ACC112 (cell line): ENCODE measurements around the gene DRC7.

Experiments
- H2AFZ ChIP-seq: fragments of 200-600 bp; sonication (generic); one replicate; pipeline ENCODE4 v1.6.0; 2017; ENCODE audit warnings: antibody characterized with exemption, low read length; ENCODE audit not compliant: unreplicated experiment
- H3K27ac ChIP-seq: fragments of 200-600 bp; sonication (generic); 2 replicates; pipeline ENCODE4 v1.5.1; 2014; ENCODE audit warnings: low read depth, mild to moderate bottlenecking, antibody characterized with exemption, low read length, moderate library complexity
- H3K27me3 ChIP-seq: fragments of 200-600 bp; sonication (generic); 2 replicates; pipeline ENCODE4 v1.6.1; 2014; ENCODE audit warnings: mild to moderate bottlenecking, antibody characterized with exemption, low read length, moderate library complexity, mixed read lengths; ENCODE audit not compliant: insufficient read depth
- H3K36me3 ChIP-seq: fragments of 200-600 bp; sonication (generic); 2 replicates; pipeline ENCODE4 v1.6.1; 2016; ENCODE audit warnings: mild to moderate bottlenecking, antibody characterized with exemption, low read length, moderate library complexity, mixed read lengths; ENCODE audit not compliant: insufficient read depth
- H3K4me1 ChIP-seq: fragments of 200-600 bp; sonication (generic); one replicate; pipeline ENCODE4 v1.6.1; 2016; ENCODE audit warnings: low read length, mixed read lengths; ENCODE audit not compliant: insufficient read depth, unreplicated experiment, control insufficient read depth
- H3K4me3 ChIP-seq: fragments of 200-600 bp; sonication (generic); 2 replicates; pipeline ENCODE4 v1.5.1; 2014; ENCODE audit warnings: mild to moderate bottlenecking, low read depth, low read length
- H3K79me2 ChIP-seq: fragments of 200-600 bp; sonication (generic); one replicate; pipeline ENCODE4 v1.6.0; 2016; ENCODE audit warnings: low read length; ENCODE audit not compliant: control insufficient read depth, unreplicated experiment, insufficient read depth

The DRC7 gene

GRCh38 chr16:57661510-57661909 lies 33.1 kb upstream of the DRC7 start:
- Histone ChIP-seq H3K36me3 (no peaks in the 10 kb centered on the region), H3K79me2 (no peaks in the 10 kb centered on the region), H3K27me3 (no peaks in the 10 kb centered on the region), H3K4me1 (no peaks in the 10 kb centered on the region), H3K27ac (no peak overlapping the region), H3K4me3 (no peak overlapping the region), H2AFZ (no peak overlapping the region)

- no peaks in the 10 kb centered on the region for H3K27me3 ChIP-seq
- no peak overlapping the region for H2AFZ ChIP-seq
- H3K27ac ChIP-seq = no peak overlapping the region
- no peaks in the 10 kb centered on the region for H3K4me1 ChIP-seq
- no peaks in the 10 kb centered on the region for H3K36me3 ChIP-seq
- H3K4me3 ChIP-seq = no peak overlapping the region
- H3K79me2 ChIP-seq = no peaks in the 10 kb centered on the region
Observed at GRCh38 chr16:57661936-57662906, 32.4 kb upstream of the DRC7 start.

GRCh38 chr16:57663436-57663835 lies 31.2 kb upstream of the DRC7 start:
- Histone ChIP-seq H3K27ac (no peak overlapping the region), H2AFZ (no peak overlapping the region), H3K27me3 (no peaks in the 10 kb centered on the region), H3K4me1 (no peaks in the 10 kb centered on the region), H3K79me2 (no peaks in the 10 kb centered on the region), H3K36me3 (no peaks in the 10 kb centered on the region), H3K4me3 (no peak overlapping the region)

GRCh38 chr16:57663917-57664661 lies 30.5 kb upstream of the DRC7 start:
- H3K4me3 ChIP-seq = no peak overlapping the region
- no peaks in the 10 kb centered on the region for H3K36me3 ChIP-seq
- H2AFZ ChIP-seq = no peak overlapping the region
- no peaks in the 10 kb centered on the region for H3K27me3 ChIP-seq
- H3K4me1 ChIP-seq = no peaks in the 10 kb centered on the region
- no peak overlapping the region for H3K27ac ChIP-seq
- H3K79me2 ChIP-seq = no peaks in the 10 kb centered on the region

GRCh38 chr16:57664662-57665025 lies 30.0 kb upstream of the DRC7 start:
- no peak overlapping the region for H3K27ac ChIP-seq
- no peak overlapping the region for H2AFZ ChIP-seq
- H3K4me1 ChIP-seq = no peaks in the 10 kb centered on the region
- no peaks in the 10 kb centered on the region for H3K79me2 ChIP-seq
- no peak overlapping the region for H3K4me3 ChIP-seq
- H3K36me3 ChIP-seq = no peaks in the 10 kb centered on the region
- no peaks in the 10 kb centered on the region for H3K27me3 ChIP-seq

GRCh38 chr16:57665541-57665940 lies 29.1 kb upstream of the DRC7 start:
- Histone ChIP-seq H3K36me3 (no peaks in the 10 kb centered on the region), H3K79me2 (no peaks in the 10 kb centered on the region), H3K27me3 (no peaks in the 10 kb centered on the region), H2AFZ (no peak overlapping the region), H3K4me1 (no peaks in the 10 kb centered on the region), H3K4me3 (no peak overlapping the region), H3K27ac (no peak overlapping the region)

- Histone ChIP-seq H3K4me1 (no peaks in the 10 kb centered on the region), H2AFZ (no peak overlapping the region)
Observed at GRCh38 chr16:57666353-57667047, 28.1 kb upstream of the DRC7 start.

GRCh38 chr16:57667048-57667525 lies 27.5 kb upstream of the DRC7 start:
- Histone ChIP-seq H2AFZ (no peak overlapping the region), H3K79me2 (no peaks in the 10 kb centered on the region), H3K4me3 (no peak overlapping the region), H3K4me1 (no peaks in the 10 kb centered on the region), H3K27me3 (no peaks in the 10 kb centered on the region), H3K36me3 (no peaks in the 10 kb centered on the region), H3K27ac (no peak overlapping the region)

More at GRCh38 chr16:57666353-57667047, 28.1 kb upstream of the DRC7 start:
- Histone ChIP-seq H3K79me2 (no peaks in the 10 kb centered on the region), H3K4me3 (no peak overlapping the region), H3K27me3 (no peaks in the 10 kb centered on the region), H3K27ac (no peak overlapping the region), H3K36me3 (no peaks in the 10 kb centered on the region)

GRCh38 chr16:57667526-57668262 lies 26.9 kb upstream of the DRC7 start:
- H3K36me3 ChIP-seq = no peaks in the 10 kb centered on the region

GRCh38 chr16:57668263-57668571 lies 26.4 kb upstream of the DRC7 start, which contains the start of gene ADGRG3:
Gene ADGRG3 (plus strand): TSS chr16:57668306. CDS start chr16:57668348, 42 bp downstream.
- Histone ChIP-seq H3K79me2 (no peaks in the 10 kb centered on the region), H2AFZ (no peak within 1 kb of the TSS), H3K27ac (no peak within 1 kb of the TSS), H3K4me1 (no peaks in the 10 kb centered on the region), H3K36me3 (no peaks in the 10 kb centered on the region), H3K27me3 (peaks cover 10% of the 10 kb centered on the region), H3K4me3 (no peak within 1 kb of the TSS)

More at GRCh38 chr16:57667526-57668262, 26.9 kb upstream of the DRC7 start:
- no peaks in the 10 kb centered on the region for H3K4me1 ChIP-seq
- H2AFZ ChIP-seq = no peak overlapping the region
- no peak overlapping the region for H3K27ac ChIP-seq
- H3K79me2 ChIP-seq = no peaks in the 10 kb centered on the region
- peaks cover 5% of the 10 kb centered on the region for H3K27me3 ChIP-seq
- no peak overlapping the region for H3K4me3 ChIP-seq
